Panc1 (cell line): ENCODE data around the gene TTC23. TPM values are rescaled to one million over a fixed set of nuclear protein-coding genes. Genes with fewer than 3 reads are reported as not detected.

Experiments used
- ATAC-seq: fragments of 200-7000 bp; cut with Tn5 transposase; 2 replicates; pipeline ENCODE4 v1.9.1; 2020; ENCODE audit warnings: mild to moderate bottlenecking, moderate library complexity
- BruUV-seq: library from RNA; stranded (reverse); fragments of 400-500 nt; replicated peaks from 2 replicates; lab custom pipeline; 2021; lab: Mats Ljungman, UMichigan
- CTCF ChIA-PET: fragments of 300-600 bp; sonication (Branson Sonifier 250); formaldehyde crosslinking; loops from one replicate; lab custom pipeline; 2022; ENCODE audit warnings: antibody characterized with exemption; lab: Charles Lee
- POLR2A ChIA-PET: fragments of 300-600 bp; sonication (Branson Sonifier 250); formaldehyde crosslinking; loops from one replicate; lab custom pipeline; 2022; ENCODE audit warnings: antibody characterized with exemption; lab: Charles Lee
- DNase-seq: peaks from one replicate; pipeline ENCODE4 v3.0.0-alpha.2; 2010; ENCODE audit warnings: low read depth, low spot score
- H3K27ac ChIP-seq: 2 replicates; pipeline ENCODE4 v1.5.1; 2011; ENCODE audit warnings: mild to moderate bottlenecking, low read length, inconsistent platforms
- H3K27me3 ChIP-seq: fragments of 200-500 bp; sonication (Bioruptor generic); 2 replicates; pipeline ENCODE4 v1.6.0; 2014; ENCODE audit warnings: low read length, inconsistent platforms; ENCODE audit not compliant: control insufficient read depth, insufficient read depth
- H3K36me3 ChIP-seq: fragments of 200-500 bp; sonication (Bioruptor generic); 2 replicates; pipeline ENCODE4 v1.5.1; 2014; ENCODE audit warnings: inconsistent platforms, mild to moderate bottlenecking, low read length, moderate library complexity; ENCODE audit not compliant: control insufficient read depth, insufficient read depth
- H3K4me1 ChIP-seq: 2 replicates; pipeline ENCODE4 v1.5.1; 2011; ENCODE audit warnings: inconsistent platforms, mild to moderate bottlenecking, low read length, moderate library complexity; ENCODE audit not compliant: control insufficient read depth, insufficient read depth
- H3K4me3 ChIP-seq, 2 experiments: 2 replicates each; pipeline ENCODE4 v1.5.1; 2011 to 2012; ENCODE audit warnings: low read depth in 2 of 2, low read length in 2 of 2, mild to moderate bottlenecking in 2 of 2, inconsistent platforms in 1 of 2, moderate library complexity in 1 of 2
- H3K9me3 ChIP-seq: fragments of 200-500 bp; sonication (Bioruptor generic); 2 replicates; pipeline ENCODE4 v1.5.1; 2014; ENCODE audit warnings: low read depth, mild to moderate bottlenecking, inconsistent platforms, low read length, moderate library complexity; ENCODE audit not compliant: control insufficient read depth, insufficient read depth
- CTCF ChIP-seq: fragments of 450-650 bp; IDR thresholded peaks from 2 replicates; pipeline ENCODE4 v1.5.1; 2017; ENCODE audit warnings: mild to moderate bottlenecking
- POLR2AphosphoS5 ChIP-seq: IDR thresholded peaks from 2 replicates; pipeline ENCODE4 v1.6.1; 2012; ENCODE audit warnings: mild to moderate bottlenecking, low read depth, low read length, moderate library complexity
- REST ChIP-seq, 2 experiments: IDR thresholded peaks; 2 replicates each; pipeline ENCODE4 v1.6.1; 2011 to 2012; ENCODE audit warnings: low read depth in 2 of 2, control low read depth in 1 of 2, low read length in 1 of 2, mild to moderate bottlenecking in 1 of 2, moderate library complexity in 1 of 2; ENCODE audit not compliant: insufficient read depth in 1 of 2
- SIN3A ChIP-seq: IDR thresholded peaks from 2 replicates; pipeline ENCODE4 v1.6.1; 2012; ENCODE audit warnings: low read depth, mild to moderate bottlenecking, low read length, moderate library complexity, borderline replicate concordance; ENCODE audit not compliant: insufficient read depth
- TCF7L2 ChIP-seq: IDR thresholded peaks from 2 replicates; pipeline ENCODE4 v1.6.1; 2011; ENCODE audit warnings: mild to moderate bottlenecking, low read depth, low read length, inconsistent platforms
- in situ Hi-C: cut with HindIII; loops from 2 replicates; pipeline ENCODE4 v1.10.0; 2016; ENCODE audit warnings: low sequenced_read_pairs, low pct_unique_long_range_greater_than_20kb
- intact Hi-C: fragments of 100-400 bp; cut with micrococcal nuclease; formaldehyde crosslinking; loops from one replicate; pipeline ENCODE4 v1.10.0; 2022; ENCODE audit not compliant: unreplicated experiment
- total RNA-seq: library from RNA; stranded (reverse); gene quantifications from one replicate; pipeline ENCODE4 v1.2.1, GENCODE V29; 2021; ENCODE audit not compliant: unreplicated experiment

TTC23 gene
- total RNA-seq, 1 experiment from 2014 or later = 21.7 TPM

DNA sequence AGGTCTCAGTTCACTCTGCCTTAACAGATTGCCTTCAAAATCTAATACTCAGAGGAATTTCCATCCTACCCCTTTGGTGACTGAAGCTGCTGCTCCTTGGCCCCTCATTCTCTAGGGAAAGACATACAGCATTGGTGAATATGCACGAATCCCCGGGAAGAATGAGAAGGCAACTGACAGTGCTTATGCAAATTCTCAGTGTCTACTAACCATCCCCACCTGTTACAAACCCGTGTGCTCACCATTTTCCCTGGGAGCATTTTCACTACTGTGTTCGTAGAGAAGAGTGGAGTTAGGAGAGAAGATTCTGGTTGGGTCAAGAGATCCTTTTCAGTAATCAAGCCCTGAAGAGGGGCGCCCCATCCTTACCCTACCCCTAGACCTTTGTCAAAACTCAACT lies 106.8 kb downstream of the TTC23 start:
- Histone ChIP-seq H3K27me3 (no peaks in the 10 kb centered on the region), H3K4me1 (no peaks in the 10 kb centered on the region), H3K27ac (no peak overlapping the region), H3K9me3 (no peaks in the 10 kb centered on the region), H3K4me3 (no peak overlapping the region), H3K36me3 (no peaks in the 10 kb centered on the region)
- no TSS peak for BruUV-seq
- DNase-seq (no peak), ATAC-seq (no peak)
- POLR2A ChIA-PET = no interaction called here
- CTCF ChIA-PET = no interaction called here
- intact Hi-C loops = no loop called here
- in situ Hi-C loops = no loop called here
- TF ChIP-seq POLR2AphosphoS5 = no peak
- no peak for TF ChIP-seq SIN3A
- no peak for TF ChIP-seq CTCF
- no peak for TF ChIP-seq REST (IDR thresholded peaks at IDR 0.05; ENCODE audit: insufficient read depth in 1 of 2, low read depth in 2 of 2, low read length in 1 of 2)
- TF ChIP-seq TCF7L2 = no peak

GRCh38 chr15:99141943-99142342 lies 107.4 kb downstream of the TTC23 start:
- BruUV-seq = no TSS peak
- TF ChIP-seq CTCF (no peak), TCF7L2 (no peak), POLR2AphosphoS5 (no peak), REST (IDR thresholded peaks at IDR 0.05; ENCODE audit: insufficient read depth in 1 of 2, low read depth in 2 of 2, low read length in 1 of 2) (no peak), SIN3A (no peak)
- H3K4me1 ChIP-seq = no peaks in the 10 kb centered on the region
- DNase-seq = no peak
- H3K4me3 ChIP-seq = no peak overlapping the region
- intact Hi-C loops (no loop called here), in situ Hi-C loops (no loop called here)
- H3K27me3 ChIP-seq = no peaks in the 10 kb centered on the region
- POLR2A ChIA-PET = no interaction called here
- no peaks in the 10 kb centered on the region for H3K36me3 ChIP-seq
- no peak overlapping the region for H3K27ac ChIP-seq
- no peak for ATAC-seq
- CTCF ChIA-PET = no interaction called here
- H3K9me3 ChIP-seq = no peaks in the 10 kb centered on the region
